ENCODE data around the gene ENTREP3. TPM values are rescaled to one million over a fixed set of nuclear protein-coding genes. Genes with fewer than 3 reads are reported as not detected.

ENTREP3 gene
- total and polyA plus RNA-seq, 2 donors (not counting 3 experiments of a cell fraction or from before 2014, with no cell fraction given): 27.4 to 62.7 TPM

DNA sequence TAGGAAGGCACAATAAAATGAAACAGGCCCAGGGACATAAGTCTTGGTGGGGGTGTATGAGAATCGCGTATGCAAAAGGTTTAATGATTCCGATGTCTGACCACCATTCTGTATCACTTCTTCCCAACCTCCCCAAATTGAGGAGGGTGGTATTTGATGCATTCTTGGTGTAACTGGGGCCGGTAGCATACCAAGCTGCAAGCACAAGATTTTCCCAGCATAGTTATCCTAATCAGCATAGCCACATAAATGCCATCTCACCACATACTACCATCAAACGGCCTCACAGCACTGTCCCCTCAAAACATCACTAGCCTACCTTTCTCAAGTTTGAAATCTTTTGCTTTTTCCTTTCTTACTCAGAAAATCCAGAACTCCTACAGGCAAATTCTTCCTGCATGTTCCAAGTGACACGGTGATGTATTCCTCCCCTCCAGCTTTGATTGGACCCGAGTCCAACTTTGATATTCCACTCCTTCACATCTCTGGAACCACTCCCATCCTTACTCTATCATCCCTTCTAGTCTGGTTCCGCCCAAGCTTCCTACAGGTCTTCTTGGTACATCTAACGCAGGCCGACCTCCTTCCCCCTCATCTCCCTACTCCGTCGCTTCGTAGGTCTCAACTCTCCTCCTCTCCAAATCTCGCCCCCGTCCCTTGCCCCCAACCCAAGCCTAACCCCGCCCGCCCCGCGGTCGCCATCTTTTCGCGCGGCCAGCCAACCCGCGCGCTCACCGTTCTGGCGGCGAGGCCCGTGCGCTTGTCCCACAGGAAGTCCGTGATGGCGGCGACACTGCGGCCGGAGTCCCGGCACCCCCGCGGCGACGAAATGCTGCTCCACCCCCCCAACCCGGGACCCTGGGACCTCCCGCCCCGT lies 17.4 kb upstream of the ENTREP3 start:
- peak; percentile 15 for TF ChIP-seq POLR2A (IDR thresholded peaks at IDR 0.05; ENCODE audit: low read depth, low read length)
- TF ChIP-seq POLR2AphosphoS5 (IDR thresholded peaks at IDR 0.05; ENCODE audit: insufficient read depth, low read depth, low read length): peak; percentile 20
- no peak for TF ChIP-seq MYC (IDR thresholded peaks at IDR 0.05; ENCODE audit: low read depth, low read length)
- Histone ChIP-seq H3K27me3 (ENCODE audit: control insufficient read depth in 2 of 2, insufficient read depth in 2 of 2, low read length in 2 of 2) (no peaks in the 10 kb centered on the region), H3K36me3 (ENCODE audit: control insufficient read depth in 2 of 2, extremely low read depth in 1 of 2, insufficient read depth in 2 of 2, low read length in 2 of 2) (peaks cover 20 to 25% of the 10 kb centered on the region in 2 experiments), H3K9me3 (replicated peaks; ENCODE audit: control insufficient read depth, insufficient read depth, low read length) (no peaks in the 10 kb centered on the region), H4K20me1 (replicated peaks; ENCODE audit: control insufficient read depth, extremely low read depth, insufficient read depth, low read length) (no peaks in the 10 kb centered on the region), H3K79me2 (ENCODE audit: control insufficient read depth, insufficient read depth, low read length) (peaks cover 26% of the 10 kb centered on the region), H3K4me2 (ENCODE audit: insufficient read depth, low read length) (peak overlapping the region; percentile 63), H3K27ac (ENCODE audit: insufficient read depth, low read depth, low read length) (peak overlapping the region; percentile 11), H3K9ac (replicated peaks; ENCODE audit: extremely low read depth, insufficient read depth, low read length) (peak overlapping the region; percentile 74), H2AFZ (ENCODE audit: low read depth, low read length) (peak overlapping the region; percentile 32), H3K4me1 (ENCODE audit: control insufficient read depth, extremely low read depth, insufficient read depth, low read length) (peaks cover 13% of the 10 kb centered on the region), H3K9me1 (replicated peaks; ENCODE audit: control insufficient read depth, extremely low read depth, insufficient read depth, low read length) (no peaks in the 10 kb centered on the region), H3K4me3 (replicated peaks in 1 of 3; ENCODE audit: insufficient read depth in 1 of 3, low read depth in 1 of 3, low read length in 3 of 3) (peak overlapping the region; percentile 80 to 93 (median 86))
- intact Hi-C loops (cut with micrococcal nuclease) (loop anchor here (1.0 to 2.0 kb wide), 4 partner anchors 10 to 51 kb away; partner anchors contain the start of genes ENTREP3 and SCAMP3), dilution Hi-C loops (cut with MboI; ENCODE audit: extremely low pct_ligation_motif_present, low sequenced_read_pairs) (no loop called here)
- DNase-seq (ENCODE audit: low read depth, low spot score) (peak; percentile 57), FAIRE-seq (peak; percentile 15)
- POLR2A ChIA-PET: interaction anchor here (0.6 to 1.7 kb wide), 6 partner anchors 10 to 139 kb away, joined by 3 to 12 read pairs (median 4); partner anchors contain the start of genes RUSC1 and SCAMP3
- CTCF ChIA-PET: interaction anchor here (0.8 to 2.5 kb wide), 11 partner anchors 9 to 376 kb away, joined by 3 to 19 read pairs (median 4); partner anchors contain the start of genes FDPS, RUSC1 and SCAMP3
- TSS peak; percentile 68 for BruUV-seq (replicated peaks)

DNA sequence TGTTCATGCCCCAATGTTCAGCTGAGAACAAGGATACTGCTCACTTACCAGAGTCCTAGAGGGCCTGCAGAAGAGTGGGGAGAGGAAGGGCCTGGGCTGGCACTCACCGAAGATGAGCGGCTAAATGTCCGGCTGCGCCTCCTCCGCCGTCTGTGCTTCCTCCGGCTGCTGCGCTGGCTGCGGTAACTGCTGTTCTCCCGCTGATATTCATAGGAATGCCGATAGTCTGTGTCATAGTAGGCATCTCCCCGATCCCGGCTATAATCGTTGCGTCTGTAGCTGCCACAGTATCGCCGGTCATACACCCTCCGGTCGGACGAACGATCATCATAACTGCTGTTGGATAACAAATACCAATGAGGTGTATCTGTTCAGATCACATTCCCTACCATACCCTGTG lies 14.1 kb upstream of the ENTREP3 start:
- ChIA-PET CTCF (no interaction called here), POLR2A (no interaction called here)
- intact Hi-C loops (cut with micrococcal nuclease) (no loop called here), dilution Hi-C loops (cut with MboI; ENCODE audit: extremely low pct_ligation_motif_present, low sequenced_read_pairs) (no loop called here)
- Histone ChIP-seq H3K4me2 (ENCODE audit: insufficient read depth, low read length) (no peak overlapping the region), H3K9ac (replicated peaks; ENCODE audit: extremely low read depth, insufficient read depth, low read length) (no peak overlapping the region), H3K27me3 (ENCODE audit: control insufficient read depth in 2 of 2, insufficient read depth in 2 of 2, low read length in 2 of 2) (no peaks in the 10 kb centered on the region), H3K9me3 (replicated peaks; ENCODE audit: control insufficient read depth, insufficient read depth, low read length) (no peaks in the 10 kb centered on the region), H2AFZ (ENCODE audit: low read depth, low read length) (no peak overlapping the region), H3K4me1 (ENCODE audit: control insufficient read depth, extremely low read depth, insufficient read depth, low read length) (peaks cover 11% of the 10 kb centered on the region), H3K27ac (ENCODE audit: insufficient read depth, low read depth, low read length) (no peak overlapping the region), H4K20me1 (replicated peaks; ENCODE audit: control insufficient read depth, extremely low read depth, insufficient read depth, low read length) (no peaks in the 10 kb centered on the region), H3K4me3 (replicated peaks in 1 of 3; ENCODE audit: insufficient read depth in 1 of 3, low read depth in 1 of 3, low read length in 3 of 3) (no peak overlapping the region), H3K9me1 (replicated peaks; ENCODE audit: control insufficient read depth, extremely low read depth, insufficient read depth, low read length) (no peaks in the 10 kb centered on the region), H3K79me2 (ENCODE audit: control insufficient read depth, insufficient read depth, low read length) (peaks cover 26% of the 10 kb centered on the region), H3K36me3 (ENCODE audit: control insufficient read depth in 2 of 2, extremely low read depth in 1 of 2, insufficient read depth in 2 of 2, low read length in 2 of 2) (peaks cover 29 to 40% of the 10 kb centered on the region in 2 experiments)
- no TSS peak for BruUV-seq (replicated peaks)
- TF ChIP-seq EZH2 (IDR thresholded peaks at IDR 0.05; ENCODE audit: borderline replicate concordance, low read depth, low read length, severe bottlenecking) (no peak), GATA2 (IDR thresholded peaks at IDR 0.05; ENCODE audit: insufficient read depth, insufficient read length, low read depth, low read length) (no peak), POLR2A (IDR thresholded peaks at IDR 0.05; ENCODE audit: low read depth, low read length) (no peak), MYC (IDR thresholded peaks at IDR 0.05; ENCODE audit: low read depth, low read length) (no peak)
- TF ChIP-seq, protein P1, sequence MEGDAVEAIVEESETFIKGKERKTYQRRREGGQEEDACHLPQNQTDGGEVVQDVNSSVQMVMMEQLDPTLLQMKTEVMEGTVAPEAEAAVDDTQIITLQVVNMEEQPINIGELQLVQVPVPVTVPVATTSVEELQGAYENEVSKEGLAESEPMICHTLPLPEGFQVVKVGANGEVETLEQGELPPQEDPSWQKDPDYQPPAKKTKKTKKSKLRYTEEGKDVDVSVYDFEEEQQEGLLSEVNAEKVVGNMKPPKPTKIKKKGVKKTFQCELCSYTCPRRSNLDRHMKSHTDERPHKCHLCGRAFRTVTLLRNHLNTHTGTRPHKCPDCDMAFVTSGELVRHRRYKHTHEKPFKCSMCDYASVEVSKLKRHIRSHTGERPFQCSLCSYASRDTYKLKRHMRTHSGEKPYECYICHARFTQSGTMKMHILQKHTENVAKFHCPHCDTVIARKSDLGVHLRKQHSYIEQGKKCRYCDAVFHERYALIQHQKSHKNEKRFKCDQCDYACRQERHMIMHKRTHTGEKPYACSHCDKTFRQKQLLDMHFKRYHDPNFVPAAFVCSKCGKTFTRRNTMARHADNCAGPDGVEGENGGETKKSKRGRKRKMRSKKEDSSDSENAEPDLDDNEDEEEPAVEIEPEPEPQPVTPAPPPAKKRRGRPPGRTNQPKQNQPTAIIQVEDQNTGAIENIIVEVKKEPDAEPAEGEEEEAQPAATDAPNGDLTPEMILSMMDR (IDR thresholded peaks at IDR 0.05; ENCODE audit: extremely low read depth in 1 of 2, insufficient read depth in 1 of 2, low read depth in 1 of 2, low read length in 2 of 2): no peak
- TF ChIP-seq, protein P2, sequence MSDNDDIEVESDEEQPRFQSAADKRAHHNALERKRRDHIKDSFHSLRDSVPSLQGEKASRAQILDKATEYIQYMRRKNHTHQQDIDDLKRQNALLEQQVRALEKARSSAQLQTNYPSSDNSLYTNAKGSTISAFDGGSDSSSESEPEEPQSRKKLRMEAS (IDR thresholded peaks at IDR 0.05; ENCODE audit: insufficient read depth, insufficient read length): no peak
- DNase-seq (ENCODE audit: low read depth, low spot score) (no peak), FAIRE-seq (no peak)

Data from endothelial cell of umbilical vein (primary cell).